B cell (primary cell): Measurements from ENCODE around the gene CELSR3. TPM values are rescaled to one million over a fixed set of nuclear protein-coding genes. Genes with fewer than 3 reads are reported as not detected.

Experiments used
- ATAC-seq: fragments of 200-7000 bp; cut with Tn5 transposase; one replicate; pipeline ENCODE4 v1.10.0; 2021; ENCODE audit warnings: low read depth, mild to moderate bottlenecking, moderate number of reproducible peaks, moderate library complexity
- CTCF ChIA-PET: fragments of 350-600 bp; sonication (Branson Sonifier 250); formaldehyde crosslinking; loops from one replicate; lab custom pipeline; 2021; ENCODE audit warnings: antibody characterized with exemption, inconsistent platforms; lab: Charles Lee
- POLR2A ChIA-PET: fragments of 350-600 bp; sonication (Branson Sonifier 250); formaldehyde crosslinking; loops from one replicate; lab custom pipeline; 2021; ENCODE audit warnings: antibody characterized with exemption; lab: Charles Lee
- DNase-seq: peaks from one replicate; pipeline ENCODE4 v3.0.0; 2013
- H2AFZ ChIP-seq: 2 replicates; pipeline ENCODE4 v1.6.1; 2012; ENCODE audit warnings: mild to moderate bottlenecking, low read depth, low read length; ENCODE audit not compliant: insufficient read depth, poor library complexity, severe bottlenecking
- H3K27ac ChIP-seq, 2 donors: 1 replicate in 1 of 2; 2 replicates in 1 of 2; pipeline ENCODE4 v1.5.1; 2012 to 2013; ENCODE audit warnings: low read length in 2 of 2, mild to moderate bottlenecking in 2 of 2, moderate library complexity in 1 of 2
- H3K27me3 ChIP-seq, 4 experiments: fragments of 200-600 bp in 1 of 4; sonication (generic) in 1 of 4; replicated peaks in 1 of 4; 1 replicate in 2 of 4; 2 replicates in 2 of 4; pipeline versions ENCODE4 v1.6.1 to v1.7.0; 2013 to 2016; ENCODE audit warnings: low read length in 3 of 4, mild to moderate bottlenecking in 2 of 4, mixed read lengths in 1 of 4, moderate library complexity in 1 of 4; ENCODE audit not compliant: insufficient read depth in 4 of 4, control insufficient read depth in 3 of 4; ENCODE audit errors: control extremely low read depth in 1 of 4
- H3K36me3 ChIP-seq, 2 experiments: replicated peaks in 1 of 2; 1 replicate in 1 of 2; 2 replicates in 1 of 2; pipeline versions ENCODE4 v1.6.1 to v1.7.1; 2013; ENCODE audit warnings: low read length in 1 of 2; ENCODE audit not compliant: insufficient read depth in 2 of 2, control insufficient read depth in 1 of 2; ENCODE audit errors: control extremely low read depth in 1 of 2, extremely low read depth in 1 of 2
- H3K4me1 ChIP-seq, 2 donors: fragments of 200-600 bp in 1 of 2; sonication (generic) in 1 of 2; 1 replicate in 1 of 2; 2 replicates in 1 of 2; pipeline versions ENCODE4 v1.5.1 to v1.6.1; 2013 to 2017; ENCODE audit warnings: low read length in 2 of 2; ENCODE audit not compliant: control insufficient read depth in 2 of 2, insufficient read depth in 2 of 2
- H3K4me2 ChIP-seq: replicated peaks from 2 replicates; pipeline ENCODE3; 2012; ENCODE audit warnings: mild to moderate bottlenecking, low read depth, low read length; ENCODE audit not compliant: poor library complexity, severe bottlenecking
- H3K4me3 ChIP-seq, 5 experiments: fragments of 200-600 bp in 1 of 5; sonication (generic) in 1 of 5; 1 replicate in 3 of 5; 2 replicates in 2 of 5; pipeline versions ENCODE4 v1.5.1 to v1.7.0; 2011 to 2016; ENCODE audit warnings: low read length in 4 of 5, mild to moderate bottlenecking in 4 of 5, low read depth in 2 of 5, control low read depth in 1 of 5, moderate library complexity in 1 of 5; ENCODE audit not compliant: insufficient read depth in 1 of 5; ENCODE audit errors: control extremely low read depth in 1 of 5, extremely low read depth in 1 of 5
- H3K79me2 ChIP-seq: fragments of 200-600 bp; sonication (generic); one replicate; pipeline ENCODE4 v1.6.0; 2016; ENCODE audit warnings: low read length; ENCODE audit not compliant: control insufficient read depth, insufficient read depth
- H3K9ac ChIP-seq: fragments of 200-600 bp; sonication (generic); 2 replicates; pipeline ENCODE4 v1.6.1; 2017; ENCODE audit warnings: mild to moderate bottlenecking, low read length, moderate library complexity
- H3K9me3 ChIP-seq, 3 donors: one replicate each; pipeline versions ENCODE4 v1.6.1 to v1.7.1; 2013; ENCODE audit warnings: low read length in 2 of 3; ENCODE audit not compliant: control insufficient read depth in 2 of 3, insufficient read depth in 1 of 3; ENCODE audit errors: control extremely low read depth in 1 of 3
- H4K20me1 ChIP-seq: 2 replicates; pipeline ENCODE4 v1.6.0; 2012; ENCODE audit warnings: mild to moderate bottlenecking, low read length; ENCODE audit not compliant: insufficient read depth, control insufficient read depth, poor library complexity, severe bottlenecking
- H3K27ac Mint-ChIP-seq: one replicate; pipeline ENCODE4 v1.8.0; 2021; ENCODE audit warnings: mixed read lengths
- H3K27me3 Mint-ChIP-seq: one replicate; pipeline ENCODE4 v1.8.0; 2021; ENCODE audit warnings: mixed read lengths
- H3K4me1 Mint-ChIP-seq: one replicate; pipeline ENCODE4 v1.8.0; 2021; ENCODE audit warnings: mixed read lengths
- H3K4me3 Mint-ChIP-seq: one replicate; pipeline ENCODE4 v1.8.0; 2021; ENCODE audit warnings: mixed read lengths
- H3K9me3 Mint-ChIP-seq: one replicate; pipeline ENCODE4 v1.8.0; 2022; ENCODE audit warnings: mixed read lengths; ENCODE audit not compliant: insufficient read depth
- CTCF ChIP-seq: fragments of 200-600 bp; IDR thresholded peaks from one replicate; pipeline ENCODE4 v1.8.0; 2022; ENCODE audit warnings: antibody characterized with exemption, mild to moderate bottlenecking
- EZH2 ChIP-seq: IDR thresholded peaks from 2 replicates; pipeline ENCODE4 v1.6.1; 2012; ENCODE audit warnings: borderline replicate concordance, low read depth, mild to moderate bottlenecking, moderate library complexity, low read length; ENCODE audit not compliant: insufficient read depth, poor library complexity, severe bottlenecking
- WGBS: methylation state at CpG from one replicate; pipeline ENCODE4 v1.1.5; 2013; ENCODE audit warnings: missing lambda C conversion rate; ENCODE audit not compliant: insufficient coverage; 5-methylcytosine and 5-hydroxymethylcytosine counted together
- intact Hi-C: fragments of 100-400 bp; cut with micrococcal nuclease; formaldehyde crosslinking; loops from one replicate; pipeline ENCODE4 v1.10.0; 2022
- polyA plus RNA-seq: library from polyadenylated mRNA; depleted of rRNA; stranded (reverse); fragments of >200 nt; gene quantifications from 2 replicates; pipeline ENCODE4 v1.2.3, GENCODE V29; 2012
- total RNA-seq, 2 donors: library from RNA; stranded (reverse); fragments of 120-200 nt in 1 of 2; gene quantifications; 1 replicate in 1 of 2; 2 replicates in 1 of 2; pipeline versions ENCODE4 v1.2.3 to v1.2.4, GENCODE V29; 2013 to 2022

Gene CELSR3
- total and polyA plus RNA-seq, 2 donors (not counting 1 experiment from before 2014, with no cell fraction given), result 2.4 to 2.5 TPM

GRCh38 chr3:48617559-48617958 lies 45.1 kb downstream of the CELSR3 start:
- H3K9me3 ChIP-seq, result peaks cover 0 to 22% (median 16%) of the 10 kb centered on the region in 3 donors
- Mint-ChIP-seq H3K27ac (no peak overlapping the region), H3K9me3 (no peaks in the 10 kb centered on the region), H3K4me1 (no peaks in the 10 kb centered on the region), H3K27me3 (no peaks in the 10 kb centered on the region), H3K4me3 (no peak overlapping the region)
- no peak overlapping the region for H3K4me3 ChIP-seq
- no peaks in the 10 kb centered on the region for H4K20me1 ChIP-seq
- no peak for DNase-seq
- H3K4me2 ChIP-seq, result no peak overlapping the region
- H3K27me3 ChIP-seq, result no peaks in the 10 kb centered on the region
- WGBS, result 100% methylated on average over 2 of the region's 4 CpGs
- ChIA-PET POLR2A (no interaction called here), CTCF (no interaction called here)
- intact Hi-C loops, result no loop called here
- no peaks in the 10 kb centered on the region for H3K36me3 ChIP-seq
- H2AFZ ChIP-seq, result no peak overlapping the region
- TF ChIP-seq CTCF (no peak), EZH2 (no peak)
- no peaks in the 10 kb centered on the region for H3K4me1 ChIP-seq
- H3K27ac ChIP-seq, result no peak overlapping the region
- ATAC-seq, result no peak
- no peaks in the 10 kb centered on the region for H3K79me2 ChIP-seq
- H3K9ac ChIP-seq, result no peak overlapping the region

- no peak overlapping the region for H3K27ac Mint-ChIP-seq
- H2AFZ ChIP-seq, result no peak overlapping the region
- no peak overlapping the region for H3K27ac ChIP-seq
- H4K20me1 ChIP-seq, result no peaks in the 10 kb centered on the region
- no peak overlapping the region for H3K4me3 ChIP-seq
- H3K36me3 ChIP-seq, result no peaks in the 10 kb centered on the region
- no peaks in the 10 kb centered on the region for H3K9me3 Mint-ChIP-seq
- peaks cover 5% of the 10 kb centered on the region for H3K4me1 Mint-ChIP-seq
- intact Hi-C loops, result no loop called here
- no peak overlapping the region for H3K4me2 ChIP-seq
- ATAC-seq (no peak), DNase-seq (no peak)
- ChIA-PET POLR2A (no interaction called here), CTCF (interaction anchor here (5.0 kb wide), 1 partner anchor 213 kb away, joined by 35 read pairs; no protein-coding TSS in a partner anchor)
- no peaks in the 10 kb centered on the region for H3K27me3 ChIP-seq
- TF ChIP-seq CTCF, result no peak
- TF ChIP-seq EZH2, result no peak
- H3K79me2 ChIP-seq, result peaks cover 11% of the 10 kb centered on the region
- H3K9me3 ChIP-seq, result peaks cover 0 to 17% (median 16%) of the 10 kb centered on the region in 3 donors
- H3K4me3 Mint-ChIP-seq, result no peak overlapping the region
- WGBS, result no CpG with 5 or more reads among the region's 3 CpGs
- no peak overlapping the region for H3K9ac ChIP-seq
- peaks cover 0 to 7% of the 10 kb centered on the region in 2 donors for H3K4me1 ChIP-seq
- no peaks in the 10 kb centered on the region for H3K27me3 Mint-ChIP-seq
Observed at GRCh38 chr3:48614044-48614443, 48.6 kb downstream of the CELSR3 start.
